ENCODE measurements around the gene PACSIN2.
A peak's percentile ranks its signal among the peaks of the same experiment; 100 is the strongest.

Gene PACSIN2

DNA sequence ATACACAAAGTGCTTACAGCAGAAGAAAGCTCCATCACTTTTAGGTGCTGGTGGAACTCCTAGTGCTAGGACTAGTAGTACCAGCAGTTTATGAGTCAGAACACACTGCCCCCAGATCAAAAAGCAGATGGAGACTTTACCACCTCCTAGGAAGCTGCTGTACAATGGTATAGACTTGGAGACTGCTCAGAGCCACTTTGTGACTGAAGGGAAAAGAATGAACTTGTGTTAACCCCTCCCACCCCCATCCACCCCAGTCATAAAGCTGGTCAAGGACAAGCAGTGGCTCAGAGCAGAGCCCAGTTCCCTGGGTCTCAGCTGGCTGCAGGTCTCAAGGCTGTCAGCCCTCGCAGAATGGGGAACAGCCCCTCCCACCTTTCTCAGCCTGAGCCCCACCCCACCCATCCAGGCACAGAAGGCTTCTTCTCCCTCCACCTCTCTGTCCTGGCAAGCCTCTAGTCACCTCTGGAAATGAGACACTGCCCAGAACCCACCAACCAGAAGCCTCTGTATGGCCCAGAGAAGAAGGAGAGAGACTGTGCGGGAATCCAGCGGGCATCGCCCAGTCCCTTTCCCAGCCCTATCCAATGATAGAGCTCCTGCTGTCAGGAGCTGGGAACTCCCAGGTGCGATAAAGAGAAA is 23.8 kb downstream of the PACSIN2 start:
- Histone ChIP-seq H3K9me3 (ENCODE audit: control insufficient read depth, insufficient read depth, low read depth, low read length) (no peaks in the 10 kb centered on the region), H3K4me1 (ENCODE audit: control insufficient read depth, insufficient read depth, low read length) (peaks cover 35% of the 10 kb centered on the region), H3K9ac (ENCODE audit: low read length) (no peak overlapping the region), H3K27me3 (ENCODE audit: control insufficient read depth, insufficient read depth, low read length) (no peaks in the 10 kb centered on the region), H3K4me3 (ENCODE audit: low read depth, low read length) (no peak overlapping the region), H3K27ac (ENCODE audit: low read depth, low read length) (no peak overlapping the region), H3K36me3 (ENCODE audit: control insufficient read depth, insufficient read depth, low read length) (peaks cover 7% of the 10 kb centered on the region; the same call in 1 of the 2 replicates)

DNA sequence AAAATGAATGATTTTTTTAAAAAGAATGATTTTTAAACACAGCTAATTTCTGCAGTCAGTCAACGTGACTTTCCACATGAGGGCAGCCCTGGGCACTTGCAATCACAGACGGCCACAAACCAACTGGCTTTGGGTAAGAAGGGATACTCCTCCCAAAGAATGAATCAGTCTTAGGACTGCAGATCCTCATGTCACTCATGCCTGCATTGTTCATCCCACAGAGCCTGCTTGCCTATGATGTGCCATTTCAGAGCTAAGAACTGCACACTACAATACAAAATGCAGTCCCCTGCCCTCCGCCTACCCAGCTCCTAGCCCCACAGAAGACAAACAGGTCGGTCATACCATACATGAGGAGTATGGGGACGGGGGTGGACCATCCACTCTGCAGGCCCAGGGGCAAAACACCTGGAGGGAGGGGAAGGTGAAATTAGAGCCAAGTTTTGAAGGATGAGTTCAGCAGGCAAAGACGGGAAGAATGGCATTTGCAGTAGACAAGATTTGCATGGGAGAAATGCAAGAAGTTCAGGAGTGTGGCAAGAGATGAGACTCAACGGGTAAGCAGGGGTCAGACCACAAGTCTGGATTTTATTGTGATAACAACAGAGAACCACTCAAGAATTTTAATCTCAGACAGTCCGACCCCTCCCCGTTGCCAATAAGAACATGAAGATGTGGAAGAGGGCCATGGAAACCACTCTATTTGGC is 24.7 kb downstream of the PACSIN2 start:
- Histone ChIP-seq H3K27ac (ENCODE audit: low read depth, low read length) (no peak overlapping the region), H3K4me1 (ENCODE audit: control insufficient read depth, insufficient read depth, low read length) (peaks cover 41% of the 10 kb centered on the region), H3K27me3 (ENCODE audit: control insufficient read depth, insufficient read depth, low read length) (no peaks in the 10 kb centered on the region), H3K9ac (ENCODE audit: low read length) (no peak overlapping the region), H3K36me3 (ENCODE audit: control insufficient read depth, insufficient read depth, low read length) (peaks cover 7% of the 10 kb centered on the region; the same call in 1 of the 2 replicates), H3K9me3 (ENCODE audit: control insufficient read depth, insufficient read depth, low read depth, low read length) (no peaks in the 10 kb centered on the region), H3K4me3 (ENCODE audit: low read depth, low read length) (no peak overlapping the region)

DNA sequence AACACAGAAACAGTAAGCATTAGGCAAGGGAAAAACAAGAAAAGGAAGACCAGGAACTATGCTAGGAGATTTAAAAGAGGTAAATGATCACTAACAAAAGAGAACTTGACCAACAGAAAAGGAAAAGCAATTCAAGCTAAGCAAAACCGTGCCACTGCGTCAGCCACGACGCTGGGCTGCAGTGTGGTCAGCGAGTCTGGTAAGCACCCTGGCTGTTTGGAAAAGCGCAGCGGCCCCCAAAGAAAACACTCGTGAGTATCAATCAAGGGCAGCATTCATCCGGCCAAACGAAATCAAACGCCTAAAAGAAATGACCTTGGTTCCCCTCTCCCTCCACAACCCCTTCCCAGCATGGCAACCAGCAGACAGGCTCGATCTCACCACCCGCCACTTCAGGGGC is 28.8 kb downstream of the PACSIN2 start:
- H3K4me1 ChIP-seq (ENCODE audit: control insufficient read depth, insufficient read depth, low read length), result peaks cover 40% of the 10 kb centered on the region
- H3K4me3 ChIP-seq (ENCODE audit: low read depth, low read length), result no peak overlapping the region
- no peak overlapping the region for H3K9ac ChIP-seq (ENCODE audit: low read length)
- no peaks in the 10 kb centered on the region for H3K27me3 ChIP-seq (ENCODE audit: control insufficient read depth, insufficient read depth, low read length)
- H3K9me3 ChIP-seq (ENCODE audit: control insufficient read depth, insufficient read depth, low read depth, low read length), result no peaks in the 10 kb centered on the region
- H3K36me3 ChIP-seq (ENCODE audit: control insufficient read depth, insufficient read depth, low read length), result no peaks in the 10 kb centered on the region
- H3K27ac ChIP-seq (ENCODE audit: low read depth, low read length), result no peak overlapping the region

DNA sequence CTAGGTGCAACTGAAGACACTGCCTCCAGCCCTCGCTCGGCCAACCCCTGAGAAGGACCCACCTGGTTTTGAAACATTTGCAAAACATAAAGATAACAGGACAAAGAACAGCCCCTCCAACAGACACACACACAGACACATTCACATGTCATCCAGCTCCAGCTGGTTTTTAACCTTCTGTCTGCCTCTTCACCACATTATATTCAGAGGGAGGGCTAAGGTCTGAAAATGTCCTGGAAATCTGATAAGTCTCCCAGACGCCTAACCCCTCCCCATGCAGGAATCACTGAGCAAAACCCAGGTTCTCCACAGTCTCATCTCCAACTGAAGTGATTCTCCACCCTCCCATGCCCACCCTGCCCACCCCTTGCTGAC is 29.4 kb downstream of the PACSIN2 start:
- no peaks in the 10 kb centered on the region for H3K9me3 ChIP-seq (ENCODE audit: control insufficient read depth, insufficient read depth, low read depth, low read length)

DNA sequence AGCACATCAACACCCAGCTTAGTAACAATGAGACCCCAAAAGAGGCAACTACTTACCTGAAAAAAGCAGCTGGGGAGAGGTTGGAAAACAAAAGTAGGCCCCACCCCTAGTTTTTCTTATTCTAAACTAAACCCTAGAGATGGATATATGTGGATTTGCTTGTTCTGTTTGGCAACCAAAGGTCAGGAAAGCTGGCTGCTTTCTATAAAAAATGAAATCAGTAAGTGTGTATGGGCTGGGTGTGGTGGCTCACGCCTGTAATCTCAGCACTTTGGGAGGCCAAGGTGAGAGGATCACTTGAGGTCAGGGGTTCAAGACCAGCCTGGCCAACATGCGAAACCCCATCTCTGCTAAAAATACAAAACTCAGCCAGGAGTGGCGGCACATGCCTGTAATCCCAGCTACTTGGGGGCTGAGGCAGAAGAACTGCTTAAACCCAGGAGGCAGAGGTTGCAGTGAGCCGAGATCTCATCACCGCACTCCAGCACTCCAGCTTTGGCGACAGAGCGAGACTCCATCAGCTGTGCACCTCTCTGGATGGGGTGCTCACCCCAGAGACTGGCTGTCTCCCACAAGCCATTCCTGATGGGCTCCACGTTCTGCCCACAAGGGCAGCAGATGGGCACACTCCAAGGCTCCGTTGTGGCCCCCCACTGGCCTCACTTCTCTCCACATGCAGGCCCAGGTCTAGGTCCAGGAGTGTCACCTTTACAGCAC is 30.0 kb downstream of the PACSIN2 start:
- H3K27ac ChIP-seq (ENCODE audit: low read depth, low read length), result 0 out of 2 replicates have a peak overlapping the region, but pooled peaks have one; percentile 28
- peaks cover 30% of the 10 kb centered on the region for H3K4me1 ChIP-seq (ENCODE audit: control insufficient read depth, insufficient read depth, low read length)
- H3K4me3 ChIP-seq (ENCODE audit: low read depth, low read length), result no peak overlapping the region
- no peak overlapping the region for H3K9ac ChIP-seq (ENCODE audit: low read length)
- H3K9me3 ChIP-seq (ENCODE audit: control insufficient read depth, insufficient read depth, low read depth, low read length), result 0 out of 2 replicates have a peak, but pooled peaks cover 2% of the 10 kb centered on the region
- H3K27me3 ChIP-seq (ENCODE audit: control insufficient read depth, insufficient read depth, low read length), result no peaks in the 10 kb centered on the region
- no peaks in the 10 kb centered on the region for H3K36me3 ChIP-seq (ENCODE audit: control insufficient read depth, insufficient read depth, low read length)

More for the DNA sequence above, 29.4 kb downstream of the PACSIN2 start:
- peaks cover 34% of the 10 kb centered on the region for H3K4me1 ChIP-seq (ENCODE audit: control insufficient read depth, insufficient read depth, low read length)
- no peak overlapping the region for H3K4me3 ChIP-seq (ENCODE audit: low read depth, low read length)
- no peak overlapping the region for H3K9ac ChIP-seq (ENCODE audit: low read length)
- H3K36me3 ChIP-seq (ENCODE audit: control insufficient read depth, insufficient read depth, low read length), result no peaks in the 10 kb centered on the region
- no peak overlapping the region for H3K27ac ChIP-seq (ENCODE audit: low read depth, low read length)
- H3K27me3 ChIP-seq (ENCODE audit: control insufficient read depth, insufficient read depth, low read length), result no peaks in the 10 kb centered on the region

DNA sequence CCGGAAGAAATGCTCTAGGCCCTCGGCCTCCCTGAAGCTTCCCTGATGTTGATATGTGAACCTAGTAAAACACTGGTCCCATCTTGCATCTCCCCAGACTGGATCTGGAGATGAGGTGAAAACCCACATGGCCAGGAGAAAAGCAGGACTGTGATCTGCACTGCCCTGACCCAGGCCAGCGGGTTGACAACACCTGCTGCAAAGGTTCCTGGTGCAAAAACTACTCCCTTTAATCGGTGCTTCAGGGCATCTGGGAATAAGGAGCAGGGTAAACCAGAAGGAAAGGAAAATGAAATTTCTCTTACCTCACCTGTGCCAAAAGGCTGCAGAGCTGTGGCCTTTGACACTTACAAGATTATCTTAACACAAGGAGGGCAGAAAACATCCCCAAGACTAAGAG is 30.6 kb downstream of the PACSIN2 start:
- Histone ChIP-seq H3K4me1 (ENCODE audit: control insufficient read depth, insufficient read depth, low read length) (peaks cover 30% of the 10 kb centered on the region), H3K9ac (ENCODE audit: low read length) (no peak overlapping the region), H3K27me3 (ENCODE audit: control insufficient read depth, insufficient read depth, low read length) (no peaks in the 10 kb centered on the region), H3K4me3 (ENCODE audit: low read depth, low read length) (no peak overlapping the region), H3K9me3 (ENCODE audit: control insufficient read depth, insufficient read depth, low read depth, low read length) (0 out of 2 replicates have a peak, but pooled peaks cover 2% of the 10 kb centered on the region), H3K36me3 (ENCODE audit: control insufficient read depth, insufficient read depth, low read length) (no peaks in the 10 kb centered on the region), H3K27ac (ENCODE audit: low read depth, low read length) (0 out of 2 replicates have a peak overlapping the region, but pooled peaks have one; percentile 28)

DNA sequence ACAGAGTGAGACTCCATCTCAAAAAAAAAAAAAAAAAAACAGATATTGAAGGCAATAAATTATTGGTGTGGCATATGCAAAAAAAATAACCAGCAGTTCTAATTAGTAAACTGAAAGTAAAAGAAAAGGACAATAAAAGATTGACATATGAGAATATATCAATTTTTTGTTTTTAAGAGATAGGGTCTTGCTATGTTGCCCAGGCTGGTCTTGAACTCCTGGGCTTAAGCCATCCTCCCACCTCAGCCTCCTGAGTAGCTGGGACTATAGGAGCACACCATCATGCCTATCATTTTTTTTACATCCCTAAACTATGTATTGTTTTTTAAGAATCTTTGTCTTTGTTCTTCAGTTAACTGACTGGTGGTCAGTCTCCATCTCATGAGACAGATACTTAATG is 31.5 kb downstream of the PACSIN2 start:
- H3K4me1 ChIP-seq (ENCODE audit: control insufficient read depth, insufficient read depth, low read length), result peaks cover 37% of the 10 kb centered on the region

DNA sequence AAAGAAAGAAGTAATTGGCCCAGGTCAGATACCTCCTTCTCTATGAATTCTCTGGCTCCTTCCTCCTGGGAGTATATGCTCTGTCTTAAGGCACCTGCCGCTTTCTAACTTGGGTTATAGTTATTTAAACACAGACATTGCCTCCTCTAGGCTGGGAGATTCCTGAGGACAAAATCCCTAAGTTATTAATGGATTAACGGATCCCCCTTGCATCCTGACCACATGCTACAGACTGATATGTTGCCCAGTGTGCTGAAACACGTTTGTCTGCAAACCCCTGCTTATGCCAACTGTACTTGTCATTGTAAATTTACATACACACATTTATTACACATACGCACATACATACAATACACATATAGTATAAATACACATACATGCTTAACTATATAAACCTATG is 35.3 kb downstream of the PACSIN2 start:
- 0 out of 2 replicates have a peak, but pooled peaks cover 2% of the 10 kb centered on the region for H3K9me3 ChIP-seq (ENCODE audit: control insufficient read depth, insufficient read depth, low read depth, low read length)
- no peak overlapping the region for H3K27ac ChIP-seq (ENCODE audit: low read depth, low read length)
- no peaks in the 10 kb centered on the region for H3K36me3 ChIP-seq (ENCODE audit: control insufficient read depth, insufficient read depth, low read length)
- H3K4me3 ChIP-seq (ENCODE audit: low read depth, low read length), result no peak overlapping the region
- H3K27me3 ChIP-seq (ENCODE audit: control insufficient read depth, insufficient read depth, low read length), result no peaks in the 10 kb centered on the region
- H3K9ac ChIP-seq (ENCODE audit: low read length), result no peak overlapping the region
- peaks cover 32% of the 10 kb centered on the region for H3K4me1 ChIP-seq (ENCODE audit: control insufficient read depth, insufficient read depth, low read length)

More for the DNA sequence above, 31.5 kb downstream of the PACSIN2 start:
- Histone ChIP-seq H3K27ac (ENCODE audit: low read depth, low read length) (no peak overlapping the region), H3K36me3 (ENCODE audit: control insufficient read depth, insufficient read depth, low read length) (no peaks in the 10 kb centered on the region), H3K4me3 (ENCODE audit: low read depth, low read length) (no peak overlapping the region), H3K9ac (ENCODE audit: low read length) (no peak overlapping the region), H3K9me3 (ENCODE audit: control insufficient read depth, insufficient read depth, low read depth, low read length) (0 out of 2 replicates have a peak, but pooled peaks cover 2% of the 10 kb centered on the region), H3K27me3 (ENCODE audit: control insufficient read depth, insufficient read depth, low read length) (no peaks in the 10 kb centered on the region)

DNA sequence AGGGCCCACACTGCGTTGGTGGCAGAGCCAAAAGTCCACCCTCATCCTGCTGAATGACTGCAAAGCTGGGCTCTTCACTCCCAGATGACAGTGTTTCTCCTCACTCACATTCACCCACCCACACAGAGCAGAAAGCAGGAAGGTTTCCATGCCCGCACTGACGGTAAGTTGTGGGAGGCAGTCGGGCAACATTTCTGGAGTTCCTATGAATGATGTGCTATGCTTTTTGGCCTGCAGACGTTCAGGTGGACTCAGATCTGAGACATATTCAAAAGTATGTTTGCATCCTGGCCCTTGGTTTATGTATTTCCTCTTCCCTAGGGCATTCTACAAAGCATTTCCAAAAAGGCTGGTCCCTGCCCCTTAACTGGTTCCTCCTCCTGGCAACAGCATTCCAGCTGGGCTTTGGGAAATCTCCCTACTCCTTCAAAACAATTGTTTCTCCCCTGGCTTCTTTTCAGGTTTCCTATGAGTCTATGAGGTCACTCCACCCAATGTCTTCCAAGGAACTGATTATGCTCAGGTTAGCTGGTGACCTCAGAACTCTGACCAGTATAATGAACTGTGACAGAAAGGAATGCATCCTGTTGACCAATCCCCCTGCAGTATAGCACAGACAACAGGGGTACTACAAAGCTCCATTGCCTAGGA is 36.4 kb downstream of the PACSIN2 start:
- Histone ChIP-seq H3K27me3 (ENCODE audit: control insufficient read depth, insufficient read depth, low read length) (no peaks in the 10 kb centered on the region), H3K36me3 (ENCODE audit: control insufficient read depth, insufficient read depth, low read length) (no peaks in the 10 kb centered on the region), H3K9me3 (ENCODE audit: control insufficient read depth, insufficient read depth, low read depth, low read length) (0 out of 2 replicates have a peak, but pooled peaks cover 2% of the 10 kb centered on the region), H3K9ac (ENCODE audit: low read length) (no peak overlapping the region), H3K4me3 (ENCODE audit: low read depth, low read length) (no peak overlapping the region), H3K4me1 (ENCODE audit: control insufficient read depth, insufficient read depth, low read length) (peaks cover 28% of the 10 kb centered on the region), H3K27ac (ENCODE audit: low read depth, low read length) (no peak overlapping the region)

DNA sequence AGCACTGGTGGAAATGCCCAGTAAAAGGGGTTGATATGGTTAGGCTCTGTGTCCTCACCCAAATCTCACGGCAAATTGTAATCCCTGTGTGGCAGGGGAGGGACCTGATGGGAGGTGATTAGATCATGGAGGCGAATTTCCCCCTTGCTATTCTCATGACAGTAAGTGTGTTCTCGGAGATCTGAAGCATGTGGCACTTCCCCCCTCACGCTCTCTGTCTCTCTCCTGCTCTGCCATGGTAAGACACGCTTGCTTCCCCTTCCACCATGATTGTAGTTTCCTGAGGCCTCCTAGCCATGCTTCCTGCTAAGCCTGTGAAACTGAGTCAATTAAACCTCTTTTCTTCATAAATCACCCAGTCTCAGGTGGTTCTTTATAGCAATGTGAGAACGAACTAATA is 37.4 kb downstream of the PACSIN2 start:
- Histone ChIP-seq H3K9me3 (ENCODE audit: control insufficient read depth, insufficient read depth, low read depth, low read length) (peaks cover 8% of the 10 kb centered on the region; the same call in 1 of the 2 replicates), H3K27me3 (ENCODE audit: control insufficient read depth, insufficient read depth, low read length) (no peaks in the 10 kb centered on the region), H3K4me1 (ENCODE audit: control insufficient read depth, insufficient read depth, low read length) (peaks cover 28% of the 10 kb centered on the region), H3K36me3 (ENCODE audit: control insufficient read depth, insufficient read depth, low read length) (no peaks in the 10 kb centered on the region), H3K27ac (ENCODE audit: low read depth, low read length) (no peak overlapping the region), H3K4me3 (ENCODE audit: low read depth, low read length) (no peak overlapping the region), H3K9ac (ENCODE audit: low read length) (no peak overlapping the region)

Data from HUES6 (cell line).